ENCODE results near the gene GRM8.

DNA sequence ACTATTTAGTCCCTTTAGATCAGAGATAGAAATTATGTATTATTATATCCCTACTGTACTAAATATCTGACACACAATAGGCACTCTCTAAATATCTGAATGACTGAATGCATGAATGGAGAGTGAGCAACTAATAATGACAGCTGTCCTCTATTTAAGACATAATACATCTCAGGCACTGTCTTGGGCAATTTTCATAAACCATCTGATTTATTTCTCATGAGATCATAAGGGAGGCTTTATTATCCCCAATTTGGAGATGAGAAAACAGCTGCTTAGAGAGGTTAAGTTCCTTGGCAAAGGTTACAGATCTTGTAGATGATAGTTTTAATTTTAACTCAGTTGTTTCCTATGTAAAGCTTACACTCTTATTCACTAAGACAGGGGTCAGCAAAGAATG, 570.6 kb downstream of the GRM8 start:
- TF ChIP-seq CTCF (IDR thresholded peaks at IDR 0.05) (no peak), POLR2A (IDR thresholded peaks at IDR 0.05; ENCODE audit: low read depth) (no peak)
